ENCODE measurements around the gene ZNF484.
"Not testable (repeated sequence)": the region's sequence is repeated elsewhere in the genome, so short reads cannot be mapped to it uniquely, and the experiment has no call there.

ZNF484 gene

DNA sequence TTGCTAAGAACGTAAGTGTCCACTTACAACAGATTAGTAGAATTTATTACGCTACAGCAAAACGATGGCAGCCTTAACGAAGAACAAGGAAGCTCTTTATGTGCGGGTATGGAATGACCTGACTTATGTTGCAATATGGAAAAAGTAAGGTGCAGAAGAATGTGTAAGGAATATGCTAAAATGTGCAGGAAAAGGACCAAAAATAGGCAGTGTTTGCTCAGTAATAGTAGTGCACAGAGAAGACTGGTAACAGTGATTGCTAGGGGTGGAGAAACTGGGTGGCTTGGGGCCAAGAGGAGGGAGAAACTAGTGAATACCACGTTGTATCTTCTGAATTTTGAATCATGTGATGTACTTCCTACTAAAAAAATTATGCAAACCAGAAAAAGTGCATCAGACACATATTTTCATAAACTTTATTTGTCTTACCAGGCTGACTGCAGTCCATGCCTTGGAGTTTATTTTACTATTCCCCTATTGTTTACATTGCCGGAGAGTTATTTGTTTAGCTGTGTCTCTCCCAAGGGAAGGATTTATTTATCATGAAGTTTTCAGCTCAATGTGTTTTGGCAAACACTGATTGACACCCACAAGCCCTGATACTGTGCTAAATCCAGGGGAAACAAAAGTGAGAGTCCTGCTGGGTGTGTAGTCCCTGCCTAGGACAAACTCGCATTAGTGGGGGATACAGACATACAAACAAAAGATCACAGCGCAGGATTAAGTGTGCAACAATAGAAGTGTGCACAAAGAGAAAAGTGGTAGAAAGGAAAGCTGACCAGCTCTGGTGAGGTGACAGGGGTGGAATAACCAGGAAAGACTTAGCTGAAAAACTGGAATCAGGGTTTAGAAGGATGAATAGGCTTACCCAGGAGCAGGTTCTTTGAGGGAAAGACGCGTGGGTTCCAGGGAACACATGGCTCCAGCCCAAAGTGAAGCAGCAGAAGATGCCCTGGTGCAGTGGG lies 34.0 kb upstream of the ZNF484 start:
- Histone ChIP-seq H3K27me3 (ENCODE audit: insufficient read depth, poor library complexity, severe bottlenecking) (no peaks in the 10 kb centered on the region), H3K27ac (replicated peaks) (no peak overlapping the region), H3K4me3 (replicated peaks; ENCODE audit: insufficient read depth, low read length) (no peak overlapping the region)
- DNase-seq (ENCODE audit: low read depth in 1 of 2, low spot score in 1 of 2), result no peak
- TF ChIP-seq, protein P1, sequence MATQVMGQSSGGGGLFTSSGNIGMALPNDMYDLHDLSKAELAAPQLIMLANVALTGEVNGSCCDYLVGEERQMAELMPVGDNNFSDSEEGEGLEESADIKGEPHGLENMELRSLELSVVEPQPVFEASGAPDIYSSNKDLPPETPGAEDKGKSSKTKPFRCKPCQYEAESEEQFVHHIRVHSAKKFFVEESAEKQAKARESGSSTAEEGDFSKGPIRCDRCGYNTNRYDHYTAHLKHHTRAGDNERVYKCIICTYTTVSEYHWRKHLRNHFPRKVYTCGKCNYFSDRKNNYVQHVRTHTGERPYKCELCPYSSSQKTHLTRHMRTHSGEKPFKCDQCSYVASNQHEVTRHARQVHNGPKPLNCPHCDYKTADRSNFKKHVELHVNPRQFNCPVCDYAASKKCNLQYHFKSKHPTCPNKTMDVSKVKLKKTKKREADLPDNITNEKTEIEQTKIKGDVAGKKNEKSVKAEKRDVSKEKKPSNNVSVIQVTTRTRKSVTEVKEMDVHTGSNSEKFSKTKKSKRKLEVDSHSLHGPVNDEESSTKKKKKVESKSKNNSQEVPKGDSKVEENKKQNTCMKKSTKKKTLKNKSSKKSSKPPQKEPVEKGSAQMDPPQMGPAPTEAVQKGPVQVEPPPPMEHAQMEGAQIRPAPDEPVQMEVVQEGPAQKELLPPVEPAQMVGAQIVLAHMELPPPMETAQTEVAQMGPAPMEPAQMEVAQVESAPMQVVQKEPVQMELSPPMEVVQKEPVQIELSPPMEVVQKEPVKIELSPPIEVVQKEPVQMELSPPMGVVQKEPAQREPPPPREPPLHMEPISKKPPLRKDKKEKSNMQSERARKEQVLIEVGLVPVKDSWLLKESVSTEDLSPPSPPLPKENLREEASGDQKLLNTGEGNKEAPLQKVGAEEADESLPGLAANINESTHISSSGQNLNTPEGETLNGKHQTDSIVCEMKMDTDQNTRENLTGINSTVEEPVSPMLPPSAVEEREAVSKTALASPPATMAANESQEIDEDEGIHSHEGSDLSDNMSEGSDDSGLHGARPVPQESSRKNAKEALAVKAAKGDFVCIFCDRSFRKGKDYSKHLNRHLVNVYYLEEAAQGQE (IDR thresholded peaks at IDR 0.05; ENCODE audit: insufficient replicate concordance, low read depth), result no peak
- TF ChIP-seq GABPA (IDR thresholded peaks at IDR 0.05; ENCODE audit: low read depth) (no peak), CTCF (IDR thresholded peaks at IDR 0.05; ENCODE audit: insufficient read depth, low read length) (no peak), POLR2AphosphoS5 (IDR thresholded peaks at IDR 0.05; ENCODE audit: low read depth) (no peak), SPI1 (IDR thresholded peaks at IDR 0.05; ENCODE audit: borderline replicate concordance, low read depth) (no peak)

DNA sequence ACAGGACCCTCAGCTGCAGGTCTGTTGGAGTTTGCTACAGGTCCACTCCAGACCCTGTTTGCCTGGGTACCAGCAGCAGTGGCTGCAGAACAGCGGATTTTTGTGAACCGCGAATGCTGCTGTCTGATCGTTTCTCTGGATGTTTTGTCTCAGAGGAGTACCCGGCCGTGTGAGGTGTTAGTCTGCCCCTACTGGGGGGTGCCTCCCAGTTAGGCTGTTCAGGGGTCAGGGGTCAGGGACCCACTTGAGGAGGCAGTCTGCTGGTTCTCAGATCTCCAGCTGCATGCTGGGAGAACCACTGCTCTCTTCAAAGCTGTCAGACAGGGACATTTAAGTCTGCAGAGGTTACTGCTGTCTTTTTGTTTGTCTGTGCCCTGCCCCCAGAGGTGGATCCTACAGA lies 27.3 kb upstream of the ZNF484 start:
- H3K27me3 ChIP-seq (ENCODE audit: insufficient read depth, poor library complexity, severe bottlenecking); DNase-seq (ENCODE audit: low read depth in 1 of 2, low spot score in 1 of 2); H3K4me3 ChIP-seq (replicated peaks; ENCODE audit: insufficient read depth, low read length); H3K27ac ChIP-seq (replicated peaks): not testable (repeated sequence)

GRCh38 chr9:92897323-92897722 lies 19.5 kb upstream of the ZNF484 start:
- Histone ChIP-seq H3K27me3 (ENCODE audit: insufficient read depth, poor library complexity, severe bottlenecking) (no peaks in the 10 kb centered on the region), H3K4me3 (replicated peaks; ENCODE audit: insufficient read depth, low read length) (no peak overlapping the region), H3K27ac (replicated peaks) (no peak overlapping the region)
- no peak for DNase-seq (ENCODE audit: low read depth in 1 of 2, low spot score in 1 of 2)
- no peak for TF ChIP-seq POLR2AphosphoS5 (IDR thresholded peaks at IDR 0.05; ENCODE audit: low read depth)
- TF ChIP-seq GABPA (IDR thresholded peaks at IDR 0.05; ENCODE audit: low read depth), result no peak
- no peak for TF ChIP-seq CTCF (IDR thresholded peaks at IDR 0.05; ENCODE audit: insufficient read depth, low read length)
- TF ChIP-seq SPI1 (IDR thresholded peaks at IDR 0.05; ENCODE audit: borderline replicate concordance, low read depth), result no peak
- TF ChIP-seq, protein P1 (IDR thresholded peaks at IDR 0.05; ENCODE audit: insufficient replicate concordance, low read depth), result no peak

- no peak overlapping the region for H3K4me3 ChIP-seq (replicated peaks; ENCODE audit: insufficient read depth, low read length)
- TF ChIP-seq CTCF (IDR thresholded peaks at IDR 0.05; ENCODE audit: insufficient read depth, low read length) (no peak), POLR2AphosphoS5 (IDR thresholded peaks at IDR 0.05; ENCODE audit: low read depth) (no peak), GABPA (IDR thresholded peaks at IDR 0.05; ENCODE audit: low read depth) (no peak)
- TF ChIP-seq, protein P1 (IDR thresholded peaks at IDR 0.05; ENCODE audit: insufficient replicate concordance, low read depth), result no peak
- no peak overlapping the region for H3K27ac ChIP-seq (replicated peaks)
- no peak for DNase-seq (ENCODE audit: low read depth in 1 of 2, low spot score in 1 of 2)
- H3K27me3 ChIP-seq (ENCODE audit: insufficient read depth, poor library complexity, severe bottlenecking), result no peaks in the 10 kb centered on the region
Observed at GRCh38 chr9:92895812-92896436, 18.1 kb upstream of the ZNF484 start.

Data from HL-60 (cell line).